IMR-90 (cell line): ENCODE results near the gene PLAGL1. TPM values are rescaled to one million over a fixed set of nuclear protein-coding genes. Genes with fewer than 3 reads are reported as not detected.

ENCODE experiments used
- ATAC-seq: fragments of 200-7000 bp; cut with Tn5 transposase; 2 replicates; pipeline ENCODE4 v1.9.1; 2020; ENCODE audit warnings: low read depth, mild to moderate bottlenecking, moderate library complexity
- BruUV-seq: library from RNA; stranded (reverse); fragments of 400-500 nt; replicated peaks from 2 replicates; lab custom pipeline; 2021; lab: Mats Ljungman, UMichigan
- CTCF ChIA-PET: fragments of 300-600 bp; formaldehyde crosslinking; extraction: SDS; loops from one replicate; lab custom pipeline; 2021; ENCODE audit warnings: antibody characterized with exemption; lab: Yijun Ruan, JAX
- POLR2A ChIA-PET: fragments of 300-600 bp; sonication (Branson Sonifier 250); formaldehyde crosslinking; loops from one replicate; lab custom pipeline; 2022; ENCODE audit warnings: antibody characterized with exemption; ENCODE audit not compliant: unreplicated experiment; lab: Charles Lee
- DNase-seq: peaks from one replicate; pipeline ENCODE4 v3.0.0; 2013
- H2AFZ ChIP-seq: replicated peaks from 2 replicates; pipeline ENCODE3; 2013; ENCODE audit warnings: low read length, mild to moderate bottlenecking; ENCODE audit not compliant: poor library complexity
- H2AK5ac ChIP-seq: 2 replicates; pipeline ENCODE4 v1.6.1; 2013; ENCODE audit warnings: low read depth, low read length, inconsistent platforms
- H2AK9ac ChIP-seq: replicated peaks from 2 replicates; pipeline ENCODE3; 2013; ENCODE audit warnings: mild to moderate bottlenecking, low read depth, low read length, moderate library complexity; ENCODE audit not compliant: poor library complexity
- H2BK120ac ChIP-seq: 2 replicates; pipeline ENCODE4 v1.6.1; 2013; ENCODE audit warnings: low read depth, low read length, inconsistent platforms
- H2BK15ac ChIP-seq: 3 replicates; pipeline ENCODE4 v1.6.1; 2013; ENCODE audit warnings: low read depth, low read length, inconsistent platforms
- H2BK20ac ChIP-seq: 2 replicates; pipeline ENCODE4 v1.6.1; 2013; ENCODE audit warnings: low read depth, mild to moderate bottlenecking, inconsistent platforms, low read length, moderate library complexity
- H2BK5ac ChIP-seq: 2 replicates; pipeline ENCODE4 v1.6.1; 2013; ENCODE audit warnings: mild to moderate bottlenecking, low read depth, low read length, inconsistent platforms; ENCODE audit not compliant: poor library complexity, severe bottlenecking
- H3K14ac ChIP-seq: replicated peaks from 2 replicates; pipeline ENCODE4 v1.6.1; 2013; ENCODE audit warnings: low read depth, low read length, inconsistent platforms
- H3K18ac ChIP-seq: 2 replicates; pipeline ENCODE4 v1.6.1; 2013; ENCODE audit warnings: low read depth, low read length, control low read depth
- H3K23ac ChIP-seq: 2 replicates; pipeline ENCODE4 v1.6.1; 2013; ENCODE audit warnings: low read depth, low read length, inconsistent platforms
- H3K27ac ChIP-seq: 2 replicates; pipeline ENCODE4 v1.5.1; 2013; ENCODE audit warnings: mild to moderate bottlenecking, control low read depth, low read length; ENCODE audit not compliant: insufficient read depth
- H3K27me3 ChIP-seq: 2 replicates; pipeline ENCODE4 v1.6.1; 2013; ENCODE audit warnings: low read length; ENCODE audit not compliant: control insufficient read depth, insufficient read depth
- H3K36me3 ChIP-seq: 2 replicates; pipeline ENCODE4 v1.6.1; 2013; ENCODE audit warnings: low read length, mixed read lengths; ENCODE audit not compliant: control insufficient read depth, insufficient read depth
- H3K4ac ChIP-seq: 2 replicates; pipeline ENCODE4 v1.6.1; 2013; ENCODE audit warnings: low read depth, low read length, inconsistent platforms
- H3K4me1 ChIP-seq: 2 replicates; pipeline ENCODE4 v1.6.1; 2013; ENCODE audit warnings: low read length, mixed read lengths; ENCODE audit not compliant: control insufficient read depth, insufficient read depth
- H3K4me2 ChIP-seq: 2 replicates; pipeline ENCODE4 v1.6.1; 2013; ENCODE audit warnings: low read depth, mild to moderate bottlenecking, control low read depth, low read length, moderate library complexity
- H3K4me3 ChIP-seq: 2 replicates; pipeline ENCODE4 v1.5.1; 2013; ENCODE audit warnings: low read depth, mild to moderate bottlenecking, control low read depth, low read length, moderate library complexity; ENCODE audit not compliant: insufficient read depth
- H3K56ac ChIP-seq: 2 replicates; pipeline ENCODE4 v1.6.1; 2013; ENCODE audit warnings: low read length, inconsistent platforms; ENCODE audit not compliant: insufficient read depth; ENCODE audit errors: extremely low read depth
- H3K79me1 ChIP-seq, 2 experiments: 2 replicates each; pipeline ENCODE4 v1.6.1; 2013; ENCODE audit warnings: low read length in 2 of 2, inconsistent platforms in 1 of 2, low read depth in 1 of 2
- H3K9ac ChIP-seq: 2 replicates; pipeline ENCODE4 v1.6.1; 2013; ENCODE audit warnings: low read depth, low read length, control low read depth
- H3K9me1 ChIP-seq: 2 replicates; pipeline ENCODE4 v1.6.1; 2013; ENCODE audit warnings: low read length, inconsistent platforms; ENCODE audit not compliant: insufficient read depth
- H3K9me3 ChIP-seq: 2 replicates; pipeline ENCODE4 v1.6.1; 2013; ENCODE audit warnings: low read length; ENCODE audit not compliant: control insufficient read depth, insufficient read depth
- H4K20me1 ChIP-seq: 2 replicates; pipeline ENCODE4 v1.6.1; 2013; ENCODE audit warnings: low read length, inconsistent platforms; ENCODE audit not compliant: insufficient read depth
- H4K5ac ChIP-seq: 2 replicates; pipeline ENCODE4 v1.6.1; 2013; ENCODE audit warnings: mild to moderate bottlenecking, low read depth, low read length, control low read depth
- H4K8ac ChIP-seq, 2 experiments: 2 replicates each; pipeline ENCODE4 v1.6.1; 2013; ENCODE audit warnings: low read depth in 2 of 2, low read length in 2 of 2, control low read depth in 1 of 2, inconsistent platforms in 1 of 2
- H4K91ac ChIP-seq: 2 replicates; pipeline ENCODE4 v1.6.1; 2013; ENCODE audit warnings: low read depth, low read length, inconsistent platforms; ENCODE audit not compliant: insufficient read depth
- CEBPB ChIP-seq: IDR thresholded peaks from 2 replicates; pipeline ENCODE4 v1.6.1; 2012; ENCODE audit warnings: low read depth, low read length, improper control_type of control experiment
- CHD1 ChIP-seq: IDR thresholded peaks from 2 replicates; pipeline ENCODE4 v1.6.1; 2012; ENCODE audit warnings: low read depth, low read length, improper control_type of control experiment
- CTCF ChIP-seq: conservative IDR thresholded peaks from 2 replicates; pipeline ENCODE4 v1.5.1; 2012; ENCODE audit warnings: mild to moderate bottlenecking, low read depth, low read length, improper control_type of control experiment
- ELK1 ChIP-seq: fragments of 150-350 bp; IDR thresholded peaks from 2 replicates; pipeline ENCODE4 v1.6.1; 2016; ENCODE audit warnings: low read depth, mild to moderate bottlenecking, low read length, moderate library complexity, borderline replicate concordance
- FOS ChIP-seq: fragments of 150-350 bp; IDR thresholded peaks from 2 replicates; pipeline ENCODE4 v1.6.1; 2016; ENCODE audit warnings: low read depth, low read length
- MAFK ChIP-seq: IDR thresholded peaks from 2 replicates; pipeline ENCODE4 v1.6.1; 2012; ENCODE audit warnings: low read depth, low read length, improper control_type of control experiment
- MAZ ChIP-seq: IDR thresholded peaks from 2 replicates; pipeline ENCODE4 v1.6.1; 2012; ENCODE audit warnings: low read depth, mild to moderate bottlenecking, low read length, improper control_type of control experiment, moderate library complexity, borderline replicate concordance
- MXI1 ChIP-seq: IDR thresholded peaks from 2 replicates; pipeline ENCODE4 v1.6.1; 2012; ENCODE audit warnings: low read depth, mild to moderate bottlenecking, low read length, moderate library complexity, borderline replicate concordance
- POLR2A ChIP-seq: IDR thresholded peaks from 2 replicates; pipeline ENCODE4 v1.6.1; 2012; ENCODE audit warnings: mild to moderate bottlenecking, low read depth, low read length
- RAD21 ChIP-seq: IDR thresholded peaks from 2 replicates; pipeline ENCODE4 v1.6.1; 2012; ENCODE audit warnings: low read length, improper control_type of control experiment
- RCOR1 ChIP-seq: IDR thresholded peaks from 2 replicates; pipeline ENCODE4 v1.6.1; 2012; ENCODE audit warnings: mild to moderate bottlenecking, low read length, improper control_type of control experiment; ENCODE audit not compliant: insufficient replicate concordance
- RFX5 ChIP-seq: IDR thresholded peaks from 2 replicates; pipeline ENCODE4 v1.8.0; 2012; ENCODE audit warnings: low read depth, mild to moderate bottlenecking, low read length, moderate library complexity
- SMC3 ChIP-seq: fragments of 150-350 bp; IDR thresholded peaks from 2 replicates; pipeline ENCODE4 v1.6.1; 2016; ENCODE audit warnings: low read depth, mild to moderate bottlenecking, antibody characterized with exemption, low read length, moderate library complexity
- USF2 ChIP-seq: fragments of 150-350 bp; IDR thresholded peaks from 2 replicates; pipeline ENCODE4 v1.6.1; 2017; ENCODE audit warnings: mild to moderate bottlenecking, antibody characterized with exemption, low read length, low read depth
- WGBS, 2 experiments: methylation state at CpG; one replicate each; pipeline versions ENCODE4 v1.1.5 to v1.1.7; 2013; ENCODE audit warnings: missing lambda C conversion rate in 2 of 2; ENCODE audit not compliant: insufficient read length in 1 of 2; ENCODE audit errors: extremely low coverage in 2 of 2; 5-methylcytosine and 5-hydroxymethylcytosine counted together
- dilution Hi-C: fragments of 300-500 bp; cut with HindIII; formaldehyde crosslinking; loops from one replicate; pipeline ENCODE4 v1.14.3; 2018; ENCODE audit warnings: low sequenced_read_pairs; ENCODE audit not compliant: unreplicated experiment
- in situ Hi-C: fragments of 300-500 bp; cut with MboI; formaldehyde crosslinking; loops from 3 replicates; pipeline ENCODE4 v1.14.3; 2019; ENCODE audit warnings: low sequenced_read_pairs, inconsistent platforms, mixed read lengths
- intact Hi-C: fragments of 100-400 bp; cut with micrococcal nuclease; formaldehyde crosslinking; loops from 2 replicates; pipeline ENCODE4 v1.10.0; 2022
- polyA plus RNA-seq, 3 experiments: library from polyadenylated mRNA; depleted of rRNA; stranded (reverse); fragments of >200 nt; gene quantifications; 2 replicates each; pipeline ENCODE4 v1.2.3, GENCODE V29; 2012; ENCODE audit warnings: low replicate concordance in 1 of 3
- total RNA-seq: library from RNA; depleted of rRNA; stranded (reverse); fragments of >200 nt; gene quantifications from 2 replicates; pipeline ENCODE4 v1.2.3, GENCODE V29; 2012

The PLAGL1 gene
- total and polyA plus RNA-seq, 2 of the 4 experiments (the other 2 are of a cell fraction): 23.3 to 73.8 TPM

- H3K4me1 ChIP-seq: peaks cover 6% of the 10 kb centered on the region; the same call in 1 of the 2 replicates
- dilution Hi-C loops: no loop called here
Measured at GRCh38 chr6:143958839-143959399, 49.1 kb downstream of the PLAGL1 start.

More at GRCh38 chr6:143958839-143959399, 49.1 kb downstream of the PLAGL1 start:
- H3K27me3 ChIP-seq: peaks cover 14% of the 10 kb centered on the region
- H3K9ac ChIP-seq: no peak overlapping the region
- no peaks in the 10 kb centered on the region for H3K79me1 ChIP-seq
- TF ChIP-seq MXI1: no peak
- TF ChIP-seq RCOR1: no peak
- TF ChIP-seq CEBPB: no peak
- TF ChIP-seq POLR2A: no peak
- no peak for TF ChIP-seq ELK1
- no peak for TF ChIP-seq CHD1
- TF ChIP-seq FOS: no peak
- TF ChIP-seq MAFK: no peak
- TF ChIP-seq USF2: no peak
- TF ChIP-seq MAZ: no peak
- TF ChIP-seq CTCF: no peak
- TF ChIP-seq RAD21: no peak
- no peak for TF ChIP-seq SMC3
- no peak for TF ChIP-seq RFX5
- H3K4ac ChIP-seq: no peak overlapping the region
- in situ Hi-C loops: no loop called here
- POLR2A ChIA-PET: no interaction called here
- ATAC-seq (no peak), DNase-seq (no peak)
- no peak overlapping the region for H3K4me2 ChIP-seq
- H2AK9ac ChIP-seq: no peak overlapping the region
- no peak overlapping the region for H3K4me3 ChIP-seq
- peak overlapping the region; percentile 18 for H2AFZ ChIP-seq
- H4K5ac ChIP-seq: no peak overlapping the region
- H2BK5ac ChIP-seq: no peak overlapping the region
- no peaks in the 10 kb centered on the region for H3K9me3 ChIP-seq
- H3K9me1 ChIP-seq: no peaks in the 10 kb centered on the region
- no peak overlapping the region for H3K56ac ChIP-seq
- H4K91ac ChIP-seq: no peak overlapping the region
- no peak overlapping the region for H3K18ac ChIP-seq
- peaks cover 14% of the 10 kb centered on the region for H3K36me3 ChIP-seq
- H3K14ac ChIP-seq: no peak overlapping the region
- WGBS, 2 experiments: 55% methylated on average over 8 of the region's 11 CpGs; no CpG with 5 or more reads in 1 of the 2 experiments
- H2BK20ac ChIP-seq: no peak overlapping the region
- H4K8ac ChIP-seq: no peak overlapping the region
- CTCF ChIA-PET: interaction anchor here (1.4 kb wide), 1 partner anchor 16 kb away, joined by 3 read pairs; no protein-coding TSS in a partner anchor
- intact Hi-C loops: no loop called here
- H4K20me1 ChIP-seq: no peaks in the 10 kb centered on the region
- H3K23ac ChIP-seq: no peak overlapping the region
- no peak overlapping the region for H2BK15ac ChIP-seq
- H2BK120ac ChIP-seq: no peak overlapping the region
- H3K27ac ChIP-seq: no peak overlapping the region
- BruUV-seq: no TSS peak
- no peak overlapping the region for H2AK5ac ChIP-seq
